ENCODE results near the gene LRRC8D. TPM values are rescaled to one million over a fixed set of nuclear protein-coding genes. Genes with fewer than 3 reads are reported as not detected.

The LRRC8D gene
- total and polyA plus RNA-seq, 11 donors, result 2.1 to 16.5 (median 8.0) TPM

- Histone ChIP-seq H3K9me3 (no peaks in the 10 kb centered on the region), H3K4me1 (peaks cover 0 to 25% (median 0%) of the 10 kb centered on the region in 12 donors), H3K4me3 (no peak overlapping the region), H3K27me3 (no peaks in the 10 kb centered on the region), H3K36me3 (peaks cover 0 to 11% (median 0%) of the 10 kb centered on the region in 9 donors), H3K27ac (peak overlapping the region in 3 of 12 donors; percentile 6 to 56 (median 12))
- intact Hi-C loops (cut with DNase I), result no loop called here
- no peak for TF ChIP-seq CTCF (IDR thresholded peaks at IDR 0.05)
- no peak for TF ChIP-seq POLR2A (IDR thresholded peaks at IDR 0.05)
- ATAC-seq, result no peak
- no peak for DNase-seq
- WGBS, 4 donors, result 55 to 71% (median 61%) methylated on average over 2 of the region's 2 CpGs
These were observed 34.7 kb downstream of the LRRC8D start for GRCh38 chr1:89855413-89856123.

DNA sequence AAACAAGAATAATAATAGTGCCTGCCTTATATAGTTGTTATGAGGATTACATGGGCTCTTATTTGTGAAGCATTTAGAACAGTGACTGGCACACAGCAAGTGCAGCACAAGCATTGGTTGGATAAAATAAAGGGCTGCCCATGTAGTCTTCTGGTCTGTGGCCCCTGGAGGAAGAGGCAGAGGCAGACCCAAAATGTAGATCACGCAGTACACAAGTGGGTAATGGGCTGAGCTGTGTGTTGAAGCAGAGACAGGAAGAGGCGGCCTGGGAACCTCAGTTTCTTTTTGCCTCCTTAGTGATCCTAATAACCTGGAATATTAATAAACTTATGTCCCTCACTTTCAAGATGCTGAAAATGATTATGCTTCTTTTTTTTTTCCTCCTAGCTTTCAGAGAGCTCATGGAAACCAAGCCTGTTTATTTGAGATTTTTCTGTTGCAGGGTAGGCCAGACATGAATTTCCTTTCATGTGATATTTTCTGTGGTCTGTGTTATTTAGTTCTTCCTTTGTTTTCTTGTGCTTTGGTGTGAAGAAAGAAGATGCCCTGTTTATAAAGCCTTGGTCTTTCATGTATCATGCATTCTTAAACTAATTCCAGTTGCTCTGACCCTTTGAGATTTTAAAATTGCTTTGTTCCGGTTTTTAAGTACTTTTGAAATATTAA lies 42.5 kb downstream of the LRRC8D start:
- H3K36me3 ChIP-seq, result peaks cover 0 to 14% (median 0%) of the 10 kb centered on the region in 9 donors
- no peaks in the 10 kb centered on the region for H3K27me3 ChIP-seq
- H3K9me3 ChIP-seq, result no peaks in the 10 kb centered on the region
- intact Hi-C loops (cut with DNase I), result no loop called here
- no peak overlapping the region for H3K27ac ChIP-seq
- WGBS, 4 donors, result 88 to 97% (median 92%) methylated on average over 3 of the region's 3 CpGs
- TF ChIP-seq CTCF (IDR thresholded peaks at IDR 0.05) (no peak), POLR2A (IDR thresholded peaks at IDR 0.05) (no peak)
- H3K4me3 ChIP-seq, result no peak overlapping the region
- peaks cover 0 to 24% (median 5%) of the 10 kb centered on the region in 12 donors for H3K4me1 ChIP-seq
- DNase-seq (no peak), ATAC-seq (no peak)

DNA sequence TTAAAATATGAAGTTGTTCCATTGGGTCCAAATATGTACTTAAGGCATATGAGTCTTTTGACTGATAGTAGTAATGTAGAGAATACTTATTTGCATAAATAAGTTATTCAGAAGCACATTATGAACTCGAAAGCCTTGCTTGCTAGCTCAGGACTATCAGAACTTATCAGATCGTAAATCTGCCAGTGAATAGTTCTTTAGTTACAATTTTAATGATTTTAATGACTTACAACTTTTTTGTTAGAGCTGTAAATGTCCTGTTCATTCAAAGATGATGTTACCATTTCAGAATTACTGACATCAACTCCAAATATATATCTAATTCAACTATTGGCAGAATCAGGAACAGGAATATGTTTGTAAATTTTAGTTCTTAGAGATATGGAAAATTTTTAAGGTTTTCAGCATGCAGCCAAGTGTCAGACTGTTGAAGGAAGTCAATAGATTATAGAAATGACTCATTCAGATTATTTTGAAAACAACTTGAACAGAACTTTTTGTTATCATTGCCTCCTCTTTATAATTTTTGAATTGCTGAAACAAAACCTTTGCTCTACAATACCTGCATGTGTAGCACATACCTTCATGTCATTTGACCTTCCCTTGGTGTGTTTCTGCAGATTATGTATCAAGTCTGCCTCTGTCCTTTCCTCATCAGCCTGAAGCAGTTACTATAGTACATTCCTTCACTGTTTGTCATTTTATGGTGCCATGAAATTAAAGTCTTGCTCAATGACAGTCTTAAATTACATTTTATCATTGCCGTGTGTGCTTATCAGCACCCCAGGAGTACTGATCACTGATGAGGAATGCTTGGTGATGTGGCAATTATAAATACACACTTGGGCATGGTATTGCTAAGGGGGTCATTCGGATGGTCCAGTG lies 44.9 kb downstream of the LRRC8D start:
- H3K27me3 ChIP-seq, result no peaks in the 10 kb centered on the region
- ATAC-seq, result peak in 2 of 4 donors; percentile 60 to 70
- no peaks in the 10 kb centered on the region for H3K9me3 ChIP-seq
- peak overlapping the region in 1 of 12 donors; percentile 20 for H3K27ac ChIP-seq
- intact Hi-C loops (cut with DNase I), result no loop called here
- H3K4me1 ChIP-seq, result peaks cover 0 to 24% (median 5%) of the 10 kb centered on the region in 12 donors
- peaks cover 0 to 25% (median 11%) of the 10 kb centered on the region in 9 donors for H3K36me3 ChIP-seq
- 66 to 72% (median 68%) methylated on average over 4 of the region's 4 CpGs for WGBS, 4 donors
- no peak for DNase-seq
- TF ChIP-seq POLR2A (IDR thresholded peaks at IDR 0.05) (no peak), CTCF (IDR thresholded peaks at IDR 0.05) (no peak)
- H3K4me3 ChIP-seq, result no peak overlapping the region

Measured in heart left ventricle (tissue), 16 donors.